ENCODE data around the gene EEFSEC.

Gene EEFSEC

GRCh38 chr3:128424508-128425069 lies 271.3 kb downstream of the EEFSEC start:
- Histone ChIP-seq H3K4me1 (ENCODE audit: insufficient read depth, low read length) (peaks cover 5% of the 10 kb centered on the region), H3K4me3 (ENCODE audit: low read depth in 1 of 2, low read length in 2 of 2) (no peak overlapping the region), H3K27ac (ENCODE audit: low read depth, low read length) (no peak overlapping the region), H3K9ac (ENCODE audit: low read length) (no peak overlapping the region), H3K36me3 (ENCODE audit: insufficient read depth, low read length) (no peaks in the 10 kb centered on the region), H3K9me3 (ENCODE audit: low read length) (no peaks in the 10 kb centered on the region), H3K27me3 (ENCODE audit: control insufficient read depth in 1 of 2, insufficient read depth in 2 of 2, low read length in 2 of 2) (peaks cover 0 to 27% of the 10 kb centered on the region in 2 donors)

GRCh38 chr3:128425142-128425845 lies 272.0 kb downstream of the EEFSEC start:
- no peaks in the 10 kb centered on the region for H3K9me3 ChIP-seq (ENCODE audit: low read length)
- peaks cover 0 to 27% of the 10 kb centered on the region in 2 donors for H3K27me3 ChIP-seq (ENCODE audit: control insufficient read depth in 1 of 2, insufficient read depth in 2 of 2, low read length in 2 of 2)
- no peak overlapping the region for H3K27ac ChIP-seq (ENCODE audit: low read depth, low read length)
- H3K36me3 ChIP-seq (ENCODE audit: insufficient read depth, low read length) = no peaks in the 10 kb centered on the region
- H3K4me1 ChIP-seq (ENCODE audit: insufficient read depth, low read length) = peaks cover 5% of the 10 kb centered on the region
- no peak overlapping the region for H3K4me3 ChIP-seq (ENCODE audit: low read depth in 1 of 2, low read length in 2 of 2)
- H3K9ac ChIP-seq (ENCODE audit: low read length) = no peak overlapping the region

- H3K9ac ChIP-seq (ENCODE audit: low read length) = no peak overlapping the region
- peaks cover 0 to 27% of the 10 kb centered on the region in 2 donors for H3K27me3 ChIP-seq (ENCODE audit: control insufficient read depth in 1 of 2, insufficient read depth in 2 of 2, low read length in 2 of 2)
- H3K27ac ChIP-seq (ENCODE audit: low read depth, low read length) = no peak overlapping the region
- peaks cover 5% of the 10 kb centered on the region for H3K4me1 ChIP-seq (ENCODE audit: insufficient read depth, low read length)
- no peak overlapping the region for H3K4me3 ChIP-seq (ENCODE audit: low read depth in 1 of 2, low read length in 2 of 2)
- no peaks in the 10 kb centered on the region for H3K36me3 ChIP-seq (ENCODE audit: insufficient read depth, low read length)
- no peaks in the 10 kb centered on the region for H3K9me3 ChIP-seq (ENCODE audit: low read length)
Observed at GRCh38 chr3:128425846-128426127, 272.5 kb downstream of the EEFSEC start.

GRCh38 chr3:128426128-128426921 lies 273.0 kb downstream of the EEFSEC start:
- Histone ChIP-seq H3K27me3 (ENCODE audit: control insufficient read depth in 1 of 2, insufficient read depth in 2 of 2, low read length in 2 of 2) (peaks cover under 1 to 27% of the 10 kb centered on the region in 2 donors), H3K4me3 (ENCODE audit: low read depth in 1 of 2, low read length in 2 of 2) (peak overlapping the region in 1 of 2 donors; percentile 32), H3K9me3 (ENCODE audit: low read length) (no peaks in the 10 kb centered on the region), H3K4me1 (ENCODE audit: insufficient read depth, low read length) (peaks cover 5% of the 10 kb centered on the region), H3K27ac (ENCODE audit: low read depth, low read length) (no peak overlapping the region), H3K9ac (ENCODE audit: low read length) (no peak overlapping the region), H3K36me3 (ENCODE audit: insufficient read depth, low read length) (no peaks in the 10 kb centered on the region)

- H3K27me3 ChIP-seq (ENCODE audit: control insufficient read depth in 1 of 2, insufficient read depth in 2 of 2, low read length in 2 of 2) = peaks cover 10 to 37% of the 10 kb centered on the region in 2 donors
- peaks cover 5% of the 10 kb centered on the region for H3K4me1 ChIP-seq (ENCODE audit: insufficient read depth, low read length)
- H3K4me3 ChIP-seq (ENCODE audit: low read depth in 1 of 2, low read length in 2 of 2) = no peak overlapping the region
- H3K27ac ChIP-seq (ENCODE audit: low read depth, low read length) = no peak overlapping the region
- H3K9ac ChIP-seq (ENCODE audit: low read length) = no peak overlapping the region
- no peaks in the 10 kb centered on the region for H3K36me3 ChIP-seq (ENCODE audit: insufficient read depth, low read length)
- no peaks in the 10 kb centered on the region for H3K9me3 ChIP-seq (ENCODE audit: low read length)
Observed at GRCh38 chr3:128427175-128427857, 274.0 kb downstream of the EEFSEC start.

GRCh38 chr3:128427872-128428822 lies 274.9 kb downstream of the EEFSEC start:
- peaks cover 5% of the 10 kb centered on the region for H3K4me1 ChIP-seq (ENCODE audit: insufficient read depth, low read length)
- H3K27ac ChIP-seq (ENCODE audit: low read depth, low read length) = no peak overlapping the region
- no peaks in the 10 kb centered on the region for H3K36me3 ChIP-seq (ENCODE audit: insufficient read depth, low read length)
- peaks cover 14 to 45% of the 10 kb centered on the region in 2 donors for H3K27me3 ChIP-seq (ENCODE audit: control insufficient read depth in 1 of 2, insufficient read depth in 2 of 2, low read length in 2 of 2)
- H3K9me3 ChIP-seq (ENCODE audit: low read length) = no peaks in the 10 kb centered on the region
- no peak overlapping the region for H3K9ac ChIP-seq (ENCODE audit: low read length)
- H3K4me3 ChIP-seq (ENCODE audit: low read depth in 1 of 2, low read length in 2 of 2) = no peak overlapping the region

GRCh38 chr3:128429275-128429674 lies 276.0 kb downstream of the EEFSEC start:
- Histone ChIP-seq H3K4me3 (ENCODE audit: low read depth in 1 of 2, low read length in 2 of 2) (no peak overlapping the region), H3K27ac (ENCODE audit: low read depth, low read length) (no peak overlapping the region), H3K4me1 (ENCODE audit: insufficient read depth, low read length) (peaks cover 5% of the 10 kb centered on the region), H3K9me3 (ENCODE audit: low read length) (no peaks in the 10 kb centered on the region), H3K36me3 (ENCODE audit: insufficient read depth, low read length) (no peaks in the 10 kb centered on the region), H3K27me3 (ENCODE audit: control insufficient read depth in 1 of 2, insufficient read depth in 2 of 2, low read length in 2 of 2) (peaks cover 22 to 57% of the 10 kb centered on the region in 2 donors), H3K9ac (ENCODE audit: low read length) (no peak overlapping the region)

GRCh38 chr3:128429751-128430150 lies 276.5 kb downstream of the EEFSEC start:
- Histone ChIP-seq H3K4me1 (ENCODE audit: insufficient read depth, low read length) (peaks cover 5% of the 10 kb centered on the region), H3K9me3 (ENCODE audit: low read length) (no peaks in the 10 kb centered on the region), H3K4me3 (ENCODE audit: low read depth in 1 of 2, low read length in 2 of 2) (no peak overlapping the region), H3K27me3 (ENCODE audit: control insufficient read depth in 1 of 2, insufficient read depth in 2 of 2, low read length in 2 of 2) (peaks cover 22 to 60% of the 10 kb centered on the region in 2 donors), H3K9ac (ENCODE audit: low read length) (no peak overlapping the region), H3K27ac (ENCODE audit: low read depth, low read length) (no peak overlapping the region), H3K36me3 (ENCODE audit: insufficient read depth, low read length) (no peaks in the 10 kb centered on the region)

GRCh38 chr3:128430301-128430700 lies 277.0 kb downstream of the EEFSEC start:
- Histone ChIP-seq H3K9ac (ENCODE audit: low read length) (no peak overlapping the region), H3K27ac (ENCODE audit: low read depth, low read length) (no peak overlapping the region), H3K4me3 (ENCODE audit: low read depth in 1 of 2, low read length in 2 of 2) (no peak overlapping the region), H3K9me3 (ENCODE audit: low read length) (no peaks in the 10 kb centered on the region), H3K36me3 (ENCODE audit: insufficient read depth, low read length) (no peaks in the 10 kb centered on the region), H3K4me1 (ENCODE audit: insufficient read depth, low read length) (peaks cover 5% of the 10 kb centered on the region), H3K27me3 (ENCODE audit: control insufficient read depth in 1 of 2, insufficient read depth in 2 of 2, low read length in 2 of 2) (peaks cover 22 to 66% of the 10 kb centered on the region in 2 donors)

GRCh38 chr3:128430731-128431130 lies 277.4 kb downstream of the EEFSEC start:
- Histone ChIP-seq H3K36me3 (ENCODE audit: insufficient read depth, low read length) (no peaks in the 10 kb centered on the region), H3K4me3 (ENCODE audit: low read depth in 1 of 2, low read length in 2 of 2) (no peak overlapping the region), H3K4me1 (ENCODE audit: insufficient read depth, low read length) (peaks cover 5% of the 10 kb centered on the region), H3K27me3 (ENCODE audit: control insufficient read depth in 1 of 2, insufficient read depth in 2 of 2, low read length in 2 of 2) (peaks cover 22 to 64% of the 10 kb centered on the region in 2 donors), H3K9ac (ENCODE audit: low read length) (no peak overlapping the region), H3K27ac (ENCODE audit: low read depth, low read length) (no peak overlapping the region), H3K9me3 (ENCODE audit: low read length) (no peaks in the 10 kb centered on the region)

All from muscle layer of colon (tissue), 2 donors.